Chondrocyte (in vitro differentiated cells): Measurements from ENCODE around the gene CDC42EP3. TPM values are rescaled to one million over a fixed set of nuclear protein-coding genes. Genes with fewer than 3 reads are reported as not detected.

Experiments
- DNase-seq: peaks from one replicate; pipeline ENCODE4 v3.0.0; 2021; ENCODE audit warnings: mixed read lengths, low spot score
- H3K27ac Mint-ChIP-seq: one replicate; pipeline ENCODE4 v1.8.0; 2021; ENCODE audit warnings: mild to moderate bottlenecking, moderate library complexity, mixed read lengths; ENCODE audit not compliant: unreplicated experiment
- H3K27me3 Mint-ChIP-seq: 2 replicates; pipeline ENCODE4 v1.8.0; 2021; ENCODE audit warnings: low read depth, mixed read lengths
- H3K36me3 Mint-ChIP-seq: 2 replicates; pipeline ENCODE4 v1.8.0; 2021; ENCODE audit warnings: low read depth, mixed read lengths
- H3K4me1 Mint-ChIP-seq: 2 replicates; pipeline ENCODE4 v1.8.0; 2021; ENCODE audit warnings: low read depth, mild to moderate bottlenecking, mixed read lengths
- H3K4me3 Mint-ChIP-seq: one replicate; pipeline ENCODE4 v1.8.0; 2021; ENCODE audit warnings: mild to moderate bottlenecking, moderate library complexity, mixed read lengths; ENCODE audit not compliant: unreplicated experiment
- H3K9me3 Mint-ChIP-seq: 2 replicates; pipeline ENCODE4 v1.8.0; 2021; ENCODE audit warnings: low read depth, mixed read lengths
- CTCF ChIP-seq: fragments of 200-600 bp; sonication (generic); IDR thresholded peaks from 2 replicates; pipeline ENCODE4 v1.5.0; 2021; ENCODE audit warnings: antibody characterized with exemption, mild to moderate bottlenecking, moderate library complexity
- total RNA-seq: library from RNA; stranded (reverse); gene quantifications from 3 replicates; pipeline ENCODE4 v1.2.1, GENCODE V29; 2021

CDC42EP3 gene
- total RNA-seq, 1 donor from 2014 or later, result 91.2 TPM

- Mint-ChIP-seq H3K36me3 (peaks cover 3% of the 10 kb centered on the region), H3K27me3 (no peaks in the 10 kb centered on the region), H3K4me1 (peaks cover 60% of the 10 kb centered on the region), H3K4me3 (peak overlapping the region; percentile 86), H3K27ac (peak overlapping the region; percentile 93), H3K9me3 (no peaks in the 10 kb centered on the region)
- no peak for DNase-seq
- TF ChIP-seq CTCF, result no peak
Observed at GRCh38 chr2:37669446-37669845, 2.0 kb downstream of the CDC42EP3 start.

- H3K9me3 Mint-ChIP-seq, result no peaks in the 10 kb centered on the region
- H3K4me3 Mint-ChIP-seq, result peak overlapping the region; percentile 29
- H3K4me1 Mint-ChIP-seq, result peaks cover 68% of the 10 kb centered on the region
- H3K36me3 Mint-ChIP-seq, result peaks cover 8% of the 10 kb centered on the region
- no peak for DNase-seq
- peak overlapping the region; percentile 4 for H3K27ac Mint-ChIP-seq
- H3K27me3 Mint-ChIP-seq, result no peaks in the 10 kb centered on the region
- TF ChIP-seq CTCF, result no peak
Observed at GRCh38 chr2:37667704-37668103, 3.7 kb downstream of the CDC42EP3 start.

- H3K4me3 Mint-ChIP-seq, result no peak overlapping the region
- H3K27me3 Mint-ChIP-seq, result no peaks in the 10 kb centered on the region
- peaks cover 11% of the 10 kb centered on the region for H3K36me3 Mint-ChIP-seq
- TF ChIP-seq CTCF, result no peak
- peaks cover 74% of the 10 kb centered on the region for H3K4me1 Mint-ChIP-seq
- H3K9me3 Mint-ChIP-seq, result no peaks in the 10 kb centered on the region
- peak overlapping the region; percentile 12 for H3K27ac Mint-ChIP-seq
- no peak for DNase-seq
Observed at GRCh38 chr2:37666772-37667171, 4.7 kb downstream of the CDC42EP3 start.

- H3K36me3 Mint-ChIP-seq, result peaks cover 11% of the 10 kb centered on the region
- no peaks in the 10 kb centered on the region for H3K27me3 Mint-ChIP-seq
- DNase-seq, result no peak
- TF ChIP-seq CTCF, result no peak
- H3K4me1 Mint-ChIP-seq, result peaks cover 81% of the 10 kb centered on the region
- H3K27ac Mint-ChIP-seq, result peak overlapping the region; percentile 83
- H3K4me3 Mint-ChIP-seq, result no peak overlapping the region
- no peaks in the 10 kb centered on the region for H3K9me3 Mint-ChIP-seq
Observed at GRCh38 chr2:37665604-37666362, 5.7 kb downstream of the CDC42EP3 start.

GRCh38 chr2:37665043-37665442 is 6.4 kb downstream of the CDC42EP3 start:
- Mint-ChIP-seq H3K4me3 (no peak overlapping the region), H3K36me3 (peaks cover 11% of the 10 kb centered on the region), H3K27me3 (no peaks in the 10 kb centered on the region), H3K9me3 (no peaks in the 10 kb centered on the region), H3K27ac (peak overlapping the region; percentile 83), H3K4me1 (peaks cover 80% of the 10 kb centered on the region)
- no peak for DNase-seq
- TF ChIP-seq CTCF, result no peak
